IPS-15b (cell line): ENCODE measurements around the gene ZNF511.
A peak's percentile ranks its signal among the peaks of the same experiment; 100 is the strongest.

ENCODE experiments used
- H3K27me3 ChIP-seq: one replicate; pipeline ENCODE4 v1.6.1; 2013; ENCODE audit warnings: low read length; ENCODE audit not compliant: control insufficient read depth, insufficient read depth
- H3K36me3 ChIP-seq: one replicate; pipeline ENCODE4 v1.6.1; 2013; ENCODE audit warnings: low read length; ENCODE audit not compliant: control insufficient read depth, insufficient read depth
- H3K4me1 ChIP-seq: one replicate; pipeline ENCODE4 v1.6.1; 2013; ENCODE audit warnings: mild to moderate bottlenecking, low read length; ENCODE audit not compliant: control insufficient read depth, insufficient read depth
- H3K4me3 ChIP-seq: one replicate; pipeline ENCODE4 v1.5.1; 2013; ENCODE audit warnings: low read depth, low read length
- H3K9ac ChIP-seq: one replicate; pipeline ENCODE4 v1.6.1; 2013; ENCODE audit warnings: low read depth, mild to moderate bottlenecking, low read length
- H3K9me3 ChIP-seq: one replicate; pipeline ENCODE4 v1.6.1; 2013; ENCODE audit warnings: mild to moderate bottlenecking, low read length; ENCODE audit not compliant: control insufficient read depth, insufficient read depth

Gene ZNF511

DNA sequence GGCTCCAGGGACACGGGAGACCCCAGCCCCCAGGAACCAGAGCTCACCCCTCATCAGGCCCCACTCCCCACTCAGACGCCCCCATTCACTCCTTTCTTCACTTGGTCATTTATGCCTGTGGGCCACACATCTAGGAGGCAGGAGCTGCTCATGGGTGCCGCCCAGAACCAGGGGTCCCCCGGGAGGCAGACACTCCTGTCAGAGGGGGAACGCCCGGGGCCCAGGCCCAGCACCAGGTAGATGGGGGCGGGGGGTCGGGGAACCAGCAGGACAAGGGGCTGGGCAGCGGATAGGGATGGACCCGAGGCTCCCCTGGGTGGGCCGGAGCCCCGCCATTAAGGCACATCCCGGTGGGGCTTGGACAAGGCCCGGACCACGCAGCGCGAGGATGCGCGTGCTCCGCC lies 16.1 kb downstream of the ZNF511 start:
- H3K27me3 ChIP-seq, result peaks cover 41% of the 10 kb centered on the region
- H3K9me3 ChIP-seq, result no peaks in the 10 kb centered on the region
- peak overlapping the region; percentile 18 for H3K4me3 ChIP-seq
- peaks cover 8% of the 10 kb centered on the region for H3K4me1 ChIP-seq
- no peak overlapping the region for H3K9ac ChIP-seq
- H3K36me3 ChIP-seq, result no peaks in the 10 kb centered on the region

DNA sequence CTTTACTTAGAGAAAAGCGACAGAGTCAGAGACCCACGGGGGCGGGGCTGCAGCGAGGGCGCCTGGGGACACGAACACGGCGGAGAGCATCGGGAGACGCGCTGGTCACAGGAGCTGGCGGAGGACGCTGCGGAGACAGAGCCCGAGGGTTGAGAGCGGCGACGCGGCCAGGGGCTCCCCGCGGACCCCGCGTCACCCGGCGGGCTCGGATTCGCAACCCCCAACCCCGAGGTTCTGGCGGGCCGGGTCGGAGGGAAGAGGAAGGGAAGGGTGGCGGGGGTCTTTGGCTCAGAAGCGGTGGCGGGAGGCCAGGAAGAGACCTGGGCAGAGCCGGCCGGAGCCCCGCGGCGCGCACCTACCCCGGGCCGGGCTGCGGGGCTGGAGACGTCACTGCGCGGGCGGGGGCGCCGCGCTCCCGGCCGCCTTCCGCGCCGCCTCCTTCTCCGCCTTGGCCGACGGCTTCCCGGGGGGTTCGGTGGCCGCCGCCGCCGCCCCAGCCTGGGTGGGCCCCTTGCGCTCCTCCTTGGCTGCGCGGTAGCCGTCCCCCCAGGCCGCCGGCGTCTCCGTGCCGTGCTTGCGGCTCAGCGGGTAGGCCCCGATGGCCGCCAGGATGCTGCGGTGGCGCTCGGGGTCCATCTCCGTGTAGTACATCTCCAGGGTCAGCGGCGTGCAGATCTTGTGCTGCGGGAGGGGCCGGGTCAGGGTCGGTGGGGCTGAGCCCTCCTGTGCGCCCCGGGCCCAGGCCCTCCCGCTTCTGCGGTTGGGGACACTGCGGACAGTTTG lies 16.9 kb downstream of the ZNF511 start:
- H3K9me3 ChIP-seq, result no peaks in the 10 kb centered on the region
- H3K36me3 ChIP-seq, result no peaks in the 10 kb centered on the region
- H3K4me1 ChIP-seq, result peaks cover 8% of the 10 kb centered on the region
- H3K27me3 ChIP-seq, result peaks cover 43% of the 10 kb centered on the region
- no peak overlapping the region for H3K9ac ChIP-seq
- peak overlapping the region; percentile 55 for H3K4me3 ChIP-seq

DNA sequence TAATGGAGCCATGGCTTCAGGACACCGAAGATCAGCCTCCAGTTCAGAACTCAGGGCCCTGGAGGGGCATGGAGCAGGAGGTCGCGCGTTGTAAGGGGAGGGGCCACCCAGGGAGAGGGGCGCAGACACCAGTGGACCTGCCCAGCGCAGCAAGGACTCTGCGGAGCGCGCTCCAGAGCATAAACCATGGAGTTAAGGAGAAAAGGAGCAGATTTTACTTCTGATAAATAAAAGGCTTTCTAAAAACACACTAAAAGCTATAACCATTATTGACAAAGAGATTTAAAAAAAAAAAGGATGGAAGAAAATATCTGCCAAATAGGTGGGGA lies 17.5 kb downstream of the ZNF511 start:
- peak overlapping the region; percentile 55 for H3K4me3 ChIP-seq
- no peaks in the 10 kb centered on the region for H3K9me3 ChIP-seq
- H3K36me3 ChIP-seq, result no peaks in the 10 kb centered on the region
- H3K9ac ChIP-seq, result no peak overlapping the region
- peaks cover 8% of the 10 kb centered on the region for H3K4me1 ChIP-seq
- H3K27me3 ChIP-seq, result peaks cover 49% of the 10 kb centered on the region

DNA sequence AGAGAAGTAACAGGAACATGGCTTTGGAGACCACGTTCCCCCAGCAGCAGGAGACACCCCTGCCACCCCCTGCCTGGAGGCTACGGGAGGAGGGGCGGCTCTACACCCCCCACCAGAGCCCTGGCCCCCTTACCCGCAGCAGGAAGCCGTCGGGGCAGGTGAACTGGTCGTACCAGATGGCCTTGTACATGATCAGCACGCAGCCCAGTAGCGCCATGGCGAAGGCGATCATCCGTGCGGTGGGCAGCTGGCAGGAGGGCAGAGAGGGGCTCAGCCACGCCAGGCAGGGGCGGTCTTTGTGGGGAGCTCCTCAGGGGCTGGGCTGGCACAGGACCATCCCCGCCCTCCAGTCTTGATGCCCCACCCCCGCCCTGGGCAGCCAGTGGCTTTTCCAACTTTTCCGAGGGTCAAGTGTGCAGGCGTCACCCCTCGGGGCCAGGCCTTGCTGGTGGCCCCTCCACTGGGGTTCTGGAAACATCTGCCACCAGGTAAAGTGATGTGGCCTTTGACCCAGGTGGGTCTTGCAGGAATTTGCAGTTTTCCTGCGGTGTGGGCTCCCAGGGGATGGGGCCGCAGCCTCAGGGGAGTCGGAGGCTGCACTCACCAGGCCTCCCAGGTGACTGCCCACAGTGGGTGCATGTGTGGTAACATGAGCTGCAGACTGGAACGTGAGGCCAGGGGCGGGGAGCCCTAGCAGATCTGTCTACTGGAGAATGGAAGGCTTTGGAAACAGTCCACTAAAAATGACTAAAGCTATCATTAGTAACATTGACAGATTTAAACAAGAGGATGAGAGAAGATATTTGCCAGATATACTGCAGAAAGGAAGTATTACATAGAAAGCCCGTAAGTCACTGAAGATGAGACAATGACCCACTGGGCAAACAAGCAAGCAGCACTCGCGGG lies 18.3 kb downstream of the ZNF511 start:
- Histone ChIP-seq H3K36me3 (no peaks in the 10 kb centered on the region), H3K9ac (no peak overlapping the region), H3K27me3 (peaks cover 57% of the 10 kb centered on the region), H3K4me1 (peaks cover 8% of the 10 kb centered on the region), H3K4me3 (no peak overlapping the region), H3K9me3 (no peaks in the 10 kb centered on the region)

DNA sequence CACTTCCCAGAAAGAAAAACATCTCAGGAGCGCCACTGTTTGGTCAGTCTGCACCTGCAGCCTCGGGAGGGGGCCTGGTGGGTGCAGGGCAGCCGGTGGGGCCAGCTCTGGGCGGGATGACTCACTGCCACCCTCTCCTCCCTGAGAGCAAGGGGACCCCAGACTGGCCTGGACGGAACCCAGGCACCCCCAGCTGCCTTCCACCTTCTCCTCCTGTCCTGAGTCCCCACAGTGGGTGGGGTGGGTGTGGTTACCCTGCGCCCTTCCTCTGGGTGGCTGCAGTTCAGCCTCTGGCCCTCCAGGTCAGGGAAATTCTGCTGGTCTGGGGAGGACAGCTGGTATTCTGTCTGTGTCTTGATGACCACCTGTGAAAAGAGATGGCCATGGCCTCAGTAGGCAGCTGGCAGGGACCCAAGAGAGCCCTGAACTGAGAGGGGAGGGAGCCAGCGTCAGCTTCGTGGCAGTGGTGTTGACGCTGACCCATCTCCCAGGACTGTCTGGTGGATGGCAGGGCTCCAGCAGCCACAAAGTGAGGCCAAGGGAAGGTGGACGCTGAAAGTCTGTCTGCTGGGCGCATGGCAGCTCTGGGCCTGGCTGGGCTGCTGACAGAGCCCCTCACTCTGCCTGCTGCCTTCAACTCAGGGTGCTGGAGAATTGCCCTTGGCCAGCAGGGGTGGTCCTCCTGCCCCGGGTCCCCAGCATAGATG lies 19.1 kb downstream of the ZNF511 start:
- Histone ChIP-seq H3K4me1 (peaks cover 8% of the 10 kb centered on the region), H3K27me3 (peaks cover 65% of the 10 kb centered on the region), H3K36me3 (no peaks in the 10 kb centered on the region), H3K9me3 (no peaks in the 10 kb centered on the region), H3K9ac (no peak overlapping the region), H3K4me3 (no peak overlapping the region)

DNA sequence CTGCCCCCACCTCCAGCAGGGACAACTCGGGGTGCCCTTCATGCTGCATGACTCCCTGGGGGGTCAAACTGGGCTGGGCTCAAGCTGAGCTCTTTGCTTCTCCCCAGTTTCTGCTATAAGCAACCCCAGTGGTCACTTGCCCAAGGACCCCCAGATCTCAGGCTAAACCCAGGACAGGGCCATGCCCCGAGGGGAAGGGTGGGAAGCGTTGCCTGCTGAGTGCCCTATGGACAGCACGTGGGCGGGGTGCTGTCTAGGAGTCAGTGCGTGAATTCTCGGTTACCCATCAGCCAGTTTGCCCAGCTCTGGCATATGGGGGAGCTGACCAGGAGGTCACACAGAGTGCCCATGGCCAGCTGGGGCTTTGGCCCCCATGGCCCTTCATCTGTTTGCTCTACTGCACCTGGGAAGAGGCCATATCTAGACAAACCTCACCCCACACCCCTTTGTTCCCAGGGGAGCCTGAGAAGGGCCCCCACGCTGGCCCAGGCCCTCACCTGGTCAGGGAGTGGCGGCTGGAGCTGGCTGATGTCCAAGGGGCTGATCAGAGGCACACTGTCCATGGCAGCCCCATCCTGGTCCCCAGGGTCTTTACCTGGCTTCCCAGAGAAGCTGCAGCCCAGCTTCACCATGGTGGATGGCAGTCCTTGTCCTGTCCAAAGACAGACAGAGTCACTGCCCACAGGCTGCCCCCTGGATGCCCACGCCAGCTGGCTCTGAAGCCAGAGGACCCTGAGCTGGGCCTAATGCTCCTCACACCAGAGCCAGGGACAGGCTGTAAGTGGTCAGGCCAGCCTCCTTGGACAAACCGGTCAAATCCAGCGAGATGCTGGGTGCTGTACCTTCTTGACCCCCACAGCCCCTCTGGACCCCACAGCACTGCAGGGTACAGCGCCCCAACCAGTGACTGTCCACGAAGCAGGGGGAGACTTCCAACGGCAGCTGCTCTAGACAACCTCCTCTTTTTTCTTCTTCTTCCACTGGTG lies 19.9 kb downstream of the ZNF511 start:
- Histone ChIP-seq H3K9me3 (no peaks in the 10 kb centered on the region), H3K36me3 (no peaks in the 10 kb centered on the region), H3K4me1 (peaks cover 8% of the 10 kb centered on the region), H3K4me3 (no peak overlapping the region), H3K27me3 (peaks cover 71% of the 10 kb centered on the region), H3K9ac (no peak overlapping the region)

DNA sequence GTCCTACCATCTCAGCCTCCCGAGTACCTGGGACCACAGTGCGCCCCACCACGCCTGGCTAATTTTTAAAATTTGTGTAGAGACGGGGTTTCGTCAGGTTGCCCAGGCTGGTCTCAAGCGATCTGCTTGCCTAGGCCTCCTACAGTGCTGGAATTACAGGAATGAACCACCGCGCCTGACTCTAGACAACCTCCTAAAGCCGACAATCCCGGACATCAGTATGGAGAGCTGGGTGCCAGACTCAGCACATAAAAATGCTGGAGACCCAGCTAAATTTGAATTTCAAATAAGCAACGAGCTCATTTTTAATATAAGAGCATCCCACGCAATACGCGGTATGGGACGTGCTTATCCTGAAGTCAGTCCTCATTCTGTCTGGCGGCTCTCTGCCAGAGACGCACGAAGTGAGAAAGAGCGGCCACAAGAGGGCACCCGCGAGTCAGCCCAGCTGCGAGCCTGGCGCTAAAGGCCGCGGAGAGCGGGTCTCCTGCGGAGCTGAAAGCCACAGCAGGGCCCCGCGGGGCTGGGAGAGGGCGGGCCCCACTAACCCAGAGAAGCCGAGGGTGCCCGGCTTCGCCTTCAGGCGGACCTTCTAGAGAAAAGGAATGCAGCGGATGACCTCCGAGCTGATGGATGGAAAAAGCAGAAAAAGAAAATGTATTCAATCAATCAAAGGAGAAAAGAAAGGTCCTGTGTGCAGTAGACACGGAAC lies 20.9 kb downstream of the ZNF511 start:
- no peaks in the 10 kb centered on the region for H3K36me3 ChIP-seq
- H3K27me3 ChIP-seq, result peaks cover 80% of the 10 kb centered on the region
- no peaks in the 10 kb centered on the region for H3K9me3 ChIP-seq
- no peak overlapping the region for H3K4me3 ChIP-seq
- H3K4me1 ChIP-seq, result peaks cover 8% of the 10 kb centered on the region
- no peak overlapping the region for H3K9ac ChIP-seq

DNA sequence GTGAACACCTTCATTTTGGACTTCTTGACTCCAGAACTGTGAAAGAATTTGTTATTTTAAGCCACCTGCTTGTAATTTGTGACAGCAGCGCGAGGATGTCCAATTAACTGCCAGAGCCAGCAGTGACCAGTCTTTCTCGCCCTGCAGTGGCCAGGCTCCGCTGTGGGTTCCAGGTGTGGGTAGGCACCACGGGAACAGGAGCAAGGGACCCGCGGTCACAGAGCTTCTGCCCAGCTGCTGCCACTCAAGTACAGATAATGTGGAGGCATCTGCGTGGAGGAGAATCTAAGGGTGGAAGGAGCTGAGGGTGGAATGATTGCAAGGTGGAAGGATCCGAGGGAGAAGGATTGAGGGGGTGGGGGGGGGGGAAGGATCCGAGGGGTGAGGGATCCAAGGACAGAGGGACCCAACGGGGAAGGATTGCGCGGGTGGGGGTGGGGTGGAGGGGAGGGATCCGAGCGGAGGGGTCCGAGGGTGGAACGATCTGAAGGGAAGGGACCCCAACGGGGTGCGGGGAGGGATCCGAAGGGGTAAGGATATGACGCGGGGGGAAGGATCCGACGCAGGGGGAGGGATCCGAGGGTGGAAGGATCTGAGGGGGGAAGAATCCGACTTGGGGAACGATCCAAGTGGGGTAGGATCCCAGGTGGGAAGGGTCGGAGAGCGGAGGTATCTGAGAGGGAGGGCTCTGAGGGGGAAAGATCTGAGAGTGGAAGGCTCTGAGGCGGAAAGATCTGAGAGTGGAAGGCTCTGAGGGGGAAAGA lies 24.4 kb downstream of the ZNF511 start:
- no peak overlapping the region for H3K4me3 ChIP-seq
- peaks cover 86% of the 10 kb centered on the region for H3K27me3 ChIP-seq
- H3K9ac ChIP-seq, result no peak overlapping the region
- H3K36me3 ChIP-seq, result no peaks in the 10 kb centered on the region
- H3K4me1 ChIP-seq, result peaks cover 5% of the 10 kb centered on the region
- H3K9me3 ChIP-seq, result no peaks in the 10 kb centered on the region

DNA sequence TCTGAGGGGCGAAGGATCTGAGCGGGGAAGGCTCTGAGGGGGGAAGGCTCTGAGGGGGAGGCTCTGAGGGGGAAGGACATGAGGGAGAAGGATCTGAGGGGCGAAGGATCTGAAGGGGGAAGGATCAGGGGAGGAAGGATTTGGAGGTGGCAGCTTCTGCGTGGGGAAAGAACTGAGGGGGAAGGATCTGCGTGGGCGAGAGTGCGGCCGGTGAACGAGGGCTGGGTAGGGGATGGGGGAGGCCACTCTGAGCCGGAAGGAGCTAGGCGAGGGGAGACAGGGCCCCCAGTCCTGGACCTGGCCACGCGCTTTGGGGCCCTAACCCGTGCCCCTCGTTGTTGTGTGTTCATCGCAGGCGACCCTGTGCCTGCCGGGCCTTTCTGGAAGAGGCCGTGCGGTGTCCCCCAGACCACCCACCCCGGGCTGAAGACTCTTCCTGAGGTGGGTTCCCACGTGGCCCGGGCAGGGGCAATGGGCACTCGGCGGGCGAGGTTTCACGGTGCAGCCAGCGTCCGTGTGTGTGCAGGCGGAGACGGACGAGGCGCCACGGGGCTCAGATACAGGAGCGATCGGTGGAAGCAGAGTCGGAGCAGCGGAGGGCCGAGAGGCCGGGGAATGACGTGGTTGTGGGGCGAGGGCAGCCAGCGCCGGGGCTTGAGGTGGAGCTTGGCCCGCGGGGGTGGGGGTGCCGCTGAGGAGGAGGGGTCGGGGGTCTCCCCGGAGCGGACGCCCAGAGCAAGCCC lies 26.0 kb downstream of the ZNF511 start:
- H3K4me1 ChIP-seq, result no peaks in the 10 kb centered on the region
- no peak overlapping the region for H3K9ac ChIP-seq
- H3K4me3 ChIP-seq, result peak overlapping the region; percentile 45
- peaks cover 83% of the 10 kb centered on the region for H3K27me3 ChIP-seq
- no peaks in the 10 kb centered on the region for H3K9me3 ChIP-seq
- H3K36me3 ChIP-seq, result no peaks in the 10 kb centered on the region
